OCI-LY3 (cell line): ENCODE measurements around the gene SDK1.

ENCODE experiments used
- EZH2phosphoT487 ChIP-seq: fragments of 200-600 bp; shearing (Covaris generic); IDR thresholded peaks from 2 replicates; pipeline ENCODE4 v1.6.1; 2018; ENCODE audit warnings: antibody characterized with exemption, mixed run types, low read depth
- TF ChIP-seq, protein P1 (sequence below): fragments of 200-600, 300-600 bp; sonication (generic); IDR thresholded peaks from 2 replicates; pipeline ENCODE4 v1.5.1; 2014; ENCODE audit warnings: antibody characterized with exemption, low read length, low read depth

DNA sequence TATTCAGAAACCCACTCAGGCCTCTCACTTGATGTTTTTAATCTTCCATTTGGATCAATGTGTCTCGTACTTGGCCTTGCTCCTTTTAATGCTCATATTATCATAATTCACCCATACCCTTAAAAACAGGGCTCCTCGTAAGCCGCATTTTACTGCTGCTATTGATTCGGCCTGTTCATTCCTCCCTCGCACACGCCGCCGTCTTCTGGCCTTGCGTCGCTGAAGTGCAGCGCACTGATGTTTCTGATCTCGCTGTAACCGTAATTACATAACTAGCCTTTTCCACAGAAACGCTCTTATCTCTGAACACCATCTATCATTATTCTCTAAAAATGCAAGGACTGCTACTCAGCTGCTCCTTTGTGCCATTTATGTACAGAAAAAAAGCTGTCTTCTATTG lies 836.5 kb downstream of the SDK1 start:
- TF ChIP-seq, protein P1, sequence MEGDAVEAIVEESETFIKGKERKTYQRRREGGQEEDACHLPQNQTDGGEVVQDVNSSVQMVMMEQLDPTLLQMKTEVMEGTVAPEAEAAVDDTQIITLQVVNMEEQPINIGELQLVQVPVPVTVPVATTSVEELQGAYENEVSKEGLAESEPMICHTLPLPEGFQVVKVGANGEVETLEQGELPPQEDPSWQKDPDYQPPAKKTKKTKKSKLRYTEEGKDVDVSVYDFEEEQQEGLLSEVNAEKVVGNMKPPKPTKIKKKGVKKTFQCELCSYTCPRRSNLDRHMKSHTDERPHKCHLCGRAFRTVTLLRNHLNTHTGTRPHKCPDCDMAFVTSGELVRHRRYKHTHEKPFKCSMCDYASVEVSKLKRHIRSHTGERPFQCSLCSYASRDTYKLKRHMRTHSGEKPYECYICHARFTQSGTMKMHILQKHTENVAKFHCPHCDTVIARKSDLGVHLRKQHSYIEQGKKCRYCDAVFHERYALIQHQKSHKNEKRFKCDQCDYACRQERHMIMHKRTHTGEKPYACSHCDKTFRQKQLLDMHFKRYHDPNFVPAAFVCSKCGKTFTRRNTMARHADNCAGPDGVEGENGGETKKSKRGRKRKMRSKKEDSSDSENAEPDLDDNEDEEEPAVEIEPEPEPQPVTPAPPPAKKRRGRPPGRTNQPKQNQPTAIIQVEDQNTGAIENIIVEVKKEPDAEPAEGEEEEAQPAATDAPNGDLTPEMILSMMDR: no peak
- no peak for TF ChIP-seq EZH2phosphoT487
